ENCODE data around the gene SLC4A1AP. TPM values are rescaled to one million over a fixed set of nuclear protein-coding genes. Genes with fewer than 3 reads are reported as not detected.

SLC4A1AP gene
- total and polyA plus RNA-seq, 2 of the 13 experiments (the other 11 are each of a cell fraction or from before 2014, with no cell fraction given): 15.3 to 44.6 TPM

DNA sequence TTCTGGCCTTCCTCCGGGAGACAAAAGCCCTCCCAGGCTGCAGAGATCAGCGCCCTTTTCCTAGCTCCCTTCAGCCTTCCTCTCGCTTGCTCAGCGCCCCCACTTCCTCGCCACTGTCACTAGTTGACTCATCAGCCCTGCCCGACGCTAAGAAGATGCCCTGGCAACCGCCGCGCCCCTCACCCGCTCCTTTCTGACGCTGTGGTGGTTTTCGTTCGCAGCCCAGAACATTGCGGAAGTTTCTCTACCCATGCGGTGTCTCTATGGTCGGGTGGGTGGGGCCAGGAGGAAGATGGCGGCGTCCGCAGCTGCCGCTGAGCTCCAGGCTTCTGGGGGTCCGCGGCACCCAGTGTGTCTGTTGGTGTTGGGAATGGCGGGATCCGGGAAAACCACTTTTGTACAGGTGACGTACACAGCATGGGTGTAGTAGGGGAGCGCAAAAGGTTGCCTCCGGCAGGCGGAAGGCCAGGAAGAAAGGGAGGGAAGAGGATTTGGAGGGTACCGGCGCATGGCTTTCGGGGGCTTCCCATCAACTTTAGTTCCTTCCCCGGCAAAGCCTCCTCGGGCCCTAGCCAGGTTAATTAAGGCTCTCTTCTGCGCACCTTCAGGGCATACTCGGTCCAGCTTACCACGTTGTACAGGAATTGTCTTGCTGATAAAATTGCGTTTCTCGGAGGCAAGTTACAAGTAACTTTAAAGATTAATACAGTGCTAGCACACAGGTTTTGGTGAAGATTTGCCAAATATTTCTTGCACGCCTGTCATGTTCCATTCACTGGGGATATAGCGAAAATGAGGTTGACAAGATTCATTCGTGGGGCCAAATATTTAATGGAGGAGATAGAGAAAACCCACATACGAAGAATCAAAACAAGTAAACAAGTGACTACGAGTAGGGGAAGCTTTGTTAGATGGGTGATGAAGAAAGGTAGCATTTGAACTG, 34.7 kb upstream of the SLC4A1AP start, which contains the start of the genes CCDC121 and GPN1 (continued):
- TF ChIP-seq, protein P1, sequence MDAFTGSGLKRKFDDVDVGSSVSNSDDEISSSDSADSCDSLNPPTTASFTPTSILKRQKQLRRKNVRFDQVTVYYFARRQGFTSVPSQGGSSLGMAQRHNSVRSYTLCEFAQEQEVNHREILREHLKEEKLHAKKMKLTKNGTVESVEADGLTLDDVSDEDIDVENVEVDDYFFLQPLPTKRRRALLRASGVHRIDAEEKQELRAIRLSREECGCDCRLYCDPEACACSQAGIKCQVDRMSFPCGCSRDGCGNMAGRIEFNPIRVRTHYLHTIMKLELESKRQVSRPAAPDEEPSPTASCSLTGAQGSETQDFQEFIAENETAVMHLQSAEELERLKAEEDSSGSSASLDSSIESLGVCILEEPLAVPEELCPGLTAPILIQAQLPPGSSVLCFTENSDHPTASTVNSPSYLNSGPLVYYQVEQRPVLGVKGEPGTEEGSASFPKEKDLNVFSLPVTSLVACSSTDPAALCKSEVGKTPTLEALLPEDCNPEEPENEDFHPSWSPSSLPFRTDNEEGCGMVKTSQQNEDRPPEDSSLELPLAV (CRISPR knock-in tag; conservative IDR thresholded peaks at IDR 0.05; ENCODE audit: low read depth): no peak
- TF ChIP-seq HOXA9 (CRISPR knock-in tag; IDR thresholded peaks at IDR 0.05; ENCODE audit: borderline replicate concordance) (peak; percentile 37; the same call in 1 of the 2 replicates), SUZ12 (IDR thresholded peaks at IDR 0.05; ENCODE audit: low read depth, low read length) (no peak), ZNF761 (CRISPR knock-in tag; conservative IDR thresholded peaks at IDR 0.05) (0 out of 2 replicates have a peak, but pooled peaks have one; percentile 75), SOX13 (IDR thresholded peaks at IDR 0.05) (0 out of 2 replicates have a peak, but pooled peaks have one; percentile 71), SOX13 (CRISPR knock-in tag; conservative IDR thresholded peaks at IDR 0.05 in 1 of 2, IDR thresholded peaks at IDR 0.05 in 1 of 2) (peak in 1 of 2 experiments; percentile 59; a peak in 2 of 4 replicates), FOXC1 (CRISPR knock-in tag; IDR thresholded peaks at IDR 0.05; ENCODE audit: borderline replicate concordance) (no peak; the same call in 1 of the 2 replicates), MEIS1 (CRISPR knock-in tag; IDR thresholded peaks at IDR 0.05; ENCODE audit: borderline replicate concordance) (no peak), BORCS8-MEF2B (CRISPR knock-in tag; IDR thresholded peaks at IDR 0.05) (peak; percentile 91; the same call in 1 of the 2 replicates), KDM1A (CRISPR knock-in tag; IDR thresholded peaks at IDR 0.05) (no peak), TAF1 (CRISPR knock-in tag; IDR thresholded peaks at IDR 0.05) (peak; percentile 98), SALL1 (CRISPR knock-in tag; IDR thresholded peaks at IDR 0.05) (peak; percentile 95), MIXL1 (CRISPR knock-in tag; IDR thresholded peaks at IDR 0.05) (no peak), FOSL2 (CRISPR knock-in tag; IDR thresholded peaks at IDR 0.05) (peak; percentile 94), PAF1 (CRISPR knock-in tag; IDR thresholded peaks at IDR 0.05) (no peak), TOPORS (CRISPR knock-in tag; IDR thresholded peaks at IDR 0.05) (peak; percentile 67; the same call in 1 of the 2 replicates), ZNF703 (CRISPR knock-in tag; IDR thresholded peaks at IDR 0.05; ENCODE audit: borderline replicate concordance) (no peak), TCF12 (IDR thresholded peaks at IDR 0.05) (no peak), TCF12 (CRISPR knock-in tag; IDR thresholded peaks at IDR 0.05) (0 out of 2 replicates have a peak, but pooled peaks have one; percentile 43), ZNF468 (CRISPR knock-in tag; IDR thresholded peaks at IDR 0.05) (no peak), RAD51 (IDR thresholded peaks at IDR 0.05; ENCODE audit: borderline replicate concordance) (no peak)
- TF ChIP-seq, protein P2, sequence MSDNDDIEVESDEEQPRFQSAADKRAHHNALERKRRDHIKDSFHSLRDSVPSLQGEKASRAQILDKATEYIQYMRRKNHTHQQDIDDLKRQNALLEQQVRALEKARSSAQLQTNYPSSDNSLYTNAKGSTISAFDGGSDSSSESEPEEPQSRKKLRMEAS (IDR thresholded peaks at IDR 0.05): peak; percentile 92
- TF ChIP-seq, protein P3, sequence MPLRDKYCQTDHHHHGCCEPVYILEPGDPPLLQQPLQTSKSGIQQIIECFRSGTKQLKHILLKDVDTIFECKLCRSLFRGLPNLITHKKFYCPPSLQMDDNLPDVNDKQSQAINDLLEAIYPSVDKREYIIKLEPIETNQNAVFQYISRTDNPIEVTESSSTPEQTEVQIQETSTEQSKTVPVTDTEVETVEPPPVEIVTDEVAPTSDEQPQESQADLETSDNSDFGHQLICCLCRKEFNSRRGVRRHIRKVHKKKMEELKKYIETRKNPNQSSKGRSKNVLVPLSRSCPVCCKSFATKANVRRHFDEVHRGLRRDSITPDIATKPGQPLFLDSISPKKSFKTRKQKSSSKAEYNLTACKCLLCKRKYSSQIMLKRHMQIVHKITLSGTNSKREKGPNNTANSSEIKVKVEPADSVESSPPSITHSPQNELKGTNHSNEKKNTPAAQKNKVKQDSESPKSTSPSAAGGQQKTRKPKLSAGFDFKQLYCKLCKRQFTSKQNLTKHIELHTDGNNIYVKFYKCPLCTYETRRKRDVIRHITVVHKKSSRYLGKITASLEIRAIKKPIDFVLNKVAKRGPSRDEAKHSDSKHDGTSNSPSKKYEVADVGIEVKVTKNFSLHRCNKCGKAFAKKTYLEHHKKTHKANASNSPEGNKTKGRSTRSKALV (CRISPR knock-in tag; IDR thresholded peaks at IDR 0.05): 0 out of 2 replicates have a peak, but pooled peaks have one; percentile 59
- TF ChIP-seq, protein P4, sequence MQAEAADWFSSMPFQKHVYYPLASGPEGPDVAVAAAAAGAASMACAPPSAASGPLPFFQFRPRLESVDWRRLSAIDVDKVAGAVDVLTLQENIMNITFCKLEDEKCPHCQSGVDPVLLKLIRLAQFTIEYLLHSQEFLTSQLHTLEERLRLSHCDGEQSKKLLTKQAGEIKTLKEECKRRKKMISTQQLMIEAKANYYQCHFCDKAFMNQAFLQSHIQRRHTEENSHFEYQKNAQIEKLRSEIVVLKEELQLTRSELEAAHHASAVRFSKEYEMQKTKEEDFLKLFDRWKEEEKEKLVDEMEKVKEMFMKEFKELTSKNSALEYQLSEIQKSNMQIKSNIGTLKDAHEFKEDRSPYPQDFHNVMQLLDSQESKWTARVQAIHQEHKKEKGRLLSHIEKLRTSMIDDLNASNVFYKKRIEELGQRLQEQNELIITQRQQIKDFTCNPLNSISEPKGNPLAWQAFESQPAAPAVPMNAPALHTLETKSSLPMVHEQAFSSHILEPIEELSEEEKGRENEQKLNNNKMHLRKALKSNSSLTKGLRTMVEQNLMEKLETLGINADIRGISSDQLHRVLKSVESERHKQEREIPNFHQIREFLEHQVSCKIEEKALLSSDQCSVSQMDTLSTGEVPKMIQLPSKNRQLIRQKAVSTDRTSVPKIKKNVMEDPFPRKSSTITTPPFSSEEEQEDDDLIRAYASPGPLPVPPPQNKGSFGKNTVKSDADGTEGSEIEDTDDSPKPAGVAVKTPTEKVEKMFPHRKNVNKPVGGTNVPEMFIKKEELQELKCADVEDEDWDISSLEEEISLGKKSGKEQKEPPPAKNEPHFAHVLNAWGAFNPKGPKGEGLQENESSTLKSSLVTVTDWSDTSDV (CRISPR knock-in tag; IDR thresholded peaks at IDR 0.05): 0 out of 2 replicates have a peak, but pooled peaks have one; percentile 24

Data from HepG2 (cell line).